GM18870 (cell line): ENCODE data around the gene MDN1.
"Not testable (repeated sequence)": the region's sequence is repeated elsewhere in the genome, so short reads cannot be mapped to it uniquely, and the experiment has no call there.

Source experiments
- ATAC-seq: cut with Tn5 transposase; IDR thresholded peaks from one replicate; pipeline ENCODE4 v1.9.1; 2021; ENCODE audit warnings: moderate library complexity; ENCODE audit not compliant: unreplicated experiment

MDN1 gene

GRCh38 chr6:89775150-89775549 is 44.4 kb downstream of the MDN1 start:
- ATAC-seq, result no peak

- ATAC-seq, result no peak
Observed at GRCh38 chr6:89769572-89769971, 50.0 kb downstream of the MDN1 start.

GRCh38 chr6:89768324-89768723 is 51.3 kb downstream of the MDN1 start:
- ATAC-seq, result no peak

- ATAC-seq, result no peak
Observed at GRCh38 chr6:89763550-89763949, 56.0 kb downstream of the MDN1 start.

- no peak for ATAC-seq
Observed at GRCh38 chr6:89758830-89759229, 60.8 kb downstream of the MDN1 start.

- no peak for ATAC-seq
Observed at GRCh38 chr6:89750338-89750737, 69.3 kb downstream of the MDN1 start.

GRCh38 chr6:89749918-89750317 is 69.7 kb downstream of the MDN1 start:
- ATAC-seq, result no peak

- no peak for ATAC-seq
Observed at GRCh38 chr6:89745716-89746115, 73.9 kb downstream of the MDN1 start.

- no peak for ATAC-seq
Observed at GRCh38 chr6:89745096-89745495, 74.5 kb downstream of the MDN1 start.

GRCh38 chr6:89736893-89737292 is 82.7 kb downstream of the MDN1 start:
- no peak for ATAC-seq

GRCh38 chr6:89734526-89734925 is 85.1 kb downstream of the MDN1 start:
- no peak for ATAC-seq

GRCh38 chr6:89731924-89732567 is 87.5 kb downstream of the MDN1 start:
- ATAC-seq, result no peak

- not testable (repeated sequence) for ATAC-seq
Observed at GRCh38 chr6:89731262-89731661, 88.3 kb downstream of the MDN1 start.

- peak; percentile 85 for ATAC-seq
Observed at GRCh38 chr6:89729818-89730217, 89.8 kb downstream of the MDN1 start.

GRCh38 chr6:89727501-89727900 is 92.1 kb downstream of the MDN1 start:
- no peak for ATAC-seq

GRCh38 chr6:89724981-89725380 is 94.6 kb downstream of the MDN1 start:
- ATAC-seq, result no peak

GRCh38 chr6:89723046-89723445 is 96.5 kb downstream of the MDN1 start:
- no peak for ATAC-seq

- ATAC-seq, result no peak
Observed at GRCh38 chr6:89716532-89716931, 103.1 kb downstream of the MDN1 start.

- ATAC-seq, result no peak
Observed at GRCh38 chr6:89711801-89712200, 107.8 kb downstream of the MDN1 start.

- no peak for ATAC-seq
Observed at GRCh38 chr6:89708316-89708715, 111.3 kb downstream of the MDN1 start.

- ATAC-seq, result no peak
Observed at GRCh38 chr6:89707766-89708165, 111.8 kb downstream of the MDN1 start.

GRCh38 chr6:89706121-89706520 is 113.5 kb downstream of the MDN1 start:
- ATAC-seq, result no peak

GRCh38 chr6:89703292-89703691 is 116.3 kb downstream of the MDN1 start:
- no peak for ATAC-seq
